Gastrocnemius medialis (tissue), 4 donors: Measurements from ENCODE around the gene MAST4.

Source experiments
- POLR2A ChIP-seq, 2 donors: fragments of 450-650 bp; IDR thresholded peaks; one replicate each; pipeline ENCODE4 v1.6.1; 2017; ENCODE audit warnings: antibody characterized with exemption in 2 of 2, mild to moderate bottlenecking in 2 of 2, moderate library complexity in 2 of 2
- TF ChIP-seq, protein P1 (sequence below), 5 experiments: fragments of 450-650 bp in 3 of 5; fragments of 200-600 bp in 2 of 5; sonication (generic) in 2 of 5; IDR thresholded peaks in 4 of 5; conservative IDR thresholded peaks in 1 of 5; 1 replicate in 4 of 5; 2 replicates in 1 of 5; pipeline ENCODE4 v1.5.1; 2016 to 2019; ENCODE audit warnings: antibody characterized with exemption in 5 of 5, mild to moderate bottlenecking in 3 of 5, moderate library complexity in 3 of 5

DNA sequence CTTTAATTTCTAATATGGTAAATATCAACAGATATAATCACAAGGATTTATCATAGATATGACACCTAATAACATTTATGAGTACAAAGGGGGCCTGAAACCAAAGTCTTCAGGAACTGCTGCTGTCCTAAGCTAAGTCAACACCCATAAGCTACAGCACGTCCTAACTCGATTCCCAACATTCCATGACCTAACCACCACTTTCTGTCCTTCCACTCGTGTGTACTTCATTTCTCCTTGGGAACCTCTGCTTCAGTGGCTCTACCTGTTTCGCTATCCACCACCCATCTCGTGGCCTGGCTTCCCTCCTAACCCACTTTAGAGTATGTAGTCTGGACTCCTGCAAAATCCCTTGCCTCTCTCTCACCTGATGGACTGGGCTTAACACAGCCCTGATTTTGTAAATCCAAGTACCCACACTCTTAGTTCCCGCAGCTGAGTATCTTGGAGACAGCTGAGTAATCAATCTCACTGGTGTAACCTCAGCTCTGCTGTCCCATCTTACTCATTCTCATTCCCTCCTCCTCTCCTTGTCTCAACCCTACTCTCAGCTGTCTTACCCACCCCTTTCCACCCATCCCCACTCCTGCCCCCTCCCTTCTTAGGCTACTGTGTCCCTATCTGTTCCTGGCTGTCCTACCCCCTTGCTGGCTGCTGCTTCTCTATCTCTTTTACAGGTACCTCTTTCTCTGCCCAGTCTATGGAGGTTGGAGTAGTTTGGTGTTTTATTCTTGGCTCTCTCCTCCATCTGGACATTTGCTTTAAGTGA is 101.8 kb downstream of the MAST4 start:
- TF ChIP-seq, protein P1, sequence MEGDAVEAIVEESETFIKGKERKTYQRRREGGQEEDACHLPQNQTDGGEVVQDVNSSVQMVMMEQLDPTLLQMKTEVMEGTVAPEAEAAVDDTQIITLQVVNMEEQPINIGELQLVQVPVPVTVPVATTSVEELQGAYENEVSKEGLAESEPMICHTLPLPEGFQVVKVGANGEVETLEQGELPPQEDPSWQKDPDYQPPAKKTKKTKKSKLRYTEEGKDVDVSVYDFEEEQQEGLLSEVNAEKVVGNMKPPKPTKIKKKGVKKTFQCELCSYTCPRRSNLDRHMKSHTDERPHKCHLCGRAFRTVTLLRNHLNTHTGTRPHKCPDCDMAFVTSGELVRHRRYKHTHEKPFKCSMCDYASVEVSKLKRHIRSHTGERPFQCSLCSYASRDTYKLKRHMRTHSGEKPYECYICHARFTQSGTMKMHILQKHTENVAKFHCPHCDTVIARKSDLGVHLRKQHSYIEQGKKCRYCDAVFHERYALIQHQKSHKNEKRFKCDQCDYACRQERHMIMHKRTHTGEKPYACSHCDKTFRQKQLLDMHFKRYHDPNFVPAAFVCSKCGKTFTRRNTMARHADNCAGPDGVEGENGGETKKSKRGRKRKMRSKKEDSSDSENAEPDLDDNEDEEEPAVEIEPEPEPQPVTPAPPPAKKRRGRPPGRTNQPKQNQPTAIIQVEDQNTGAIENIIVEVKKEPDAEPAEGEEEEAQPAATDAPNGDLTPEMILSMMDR (IDR thresholded peaks at IDR 0.05 in 4 of 5, conservative IDR thresholded peaks at IDR 0.05 in 1 of 5): no peak
- TF ChIP-seq POLR2A (IDR thresholded peaks at IDR 0.05): no peak
